GM19468 (cell line): ENCODE data around the gene BATF2.

ENCODE experiments used
- ATAC-seq: cut with Tn5 transposase; IDR thresholded peaks from one replicate; pipeline ENCODE4 v1.9.1; 2021; ENCODE audit warnings: mild to moderate bottlenecking, moderate library complexity, moderate number of reproducible peaks; ENCODE audit not compliant: unreplicated experiment; ENCODE audit errors: extremely low read depth

The BATF2 gene

DNA sequence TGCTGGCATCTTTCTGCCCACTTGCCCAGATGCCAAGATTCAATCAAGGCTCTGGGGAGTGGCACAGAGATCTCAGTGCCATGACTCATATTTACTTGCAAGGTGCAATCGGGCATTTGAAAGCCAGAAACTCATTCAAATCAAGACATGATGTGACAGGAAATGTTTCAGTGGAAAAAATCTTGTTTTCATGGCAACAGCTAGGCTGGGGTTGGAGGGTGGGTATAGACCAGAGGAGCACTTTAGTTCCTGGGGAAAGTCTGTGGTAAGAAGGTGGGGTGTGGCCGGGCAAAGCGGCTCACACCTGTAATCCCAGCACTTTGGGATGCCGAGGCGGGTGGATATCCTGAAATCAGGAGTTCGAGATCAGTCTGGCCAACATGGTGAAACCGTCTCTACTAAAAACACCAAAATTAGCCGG lies 26.0 kb downstream of the BATF2 start:
- no peak for ATAC-seq

DNA sequence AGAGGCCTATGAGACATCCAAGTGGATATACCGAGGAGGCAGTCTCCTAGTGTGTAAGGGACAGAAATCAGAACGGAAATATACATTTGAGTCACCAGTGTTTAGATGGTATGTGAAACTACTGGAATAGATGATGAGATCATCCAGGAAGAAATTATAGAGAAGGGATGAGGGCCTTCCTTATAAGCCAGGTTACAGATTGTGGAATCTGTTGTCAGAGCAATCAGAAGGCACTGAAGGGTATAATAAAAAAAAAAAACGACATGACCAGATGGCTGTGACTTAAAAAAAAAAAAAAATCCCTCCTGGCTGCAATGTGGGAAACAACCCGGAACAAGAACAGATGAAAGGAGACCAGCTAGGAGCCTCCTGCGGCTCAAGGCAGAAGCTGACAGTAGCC lies 27.6 kb downstream of the BATF2 start:
- no peak for ATAC-seq

DNA sequence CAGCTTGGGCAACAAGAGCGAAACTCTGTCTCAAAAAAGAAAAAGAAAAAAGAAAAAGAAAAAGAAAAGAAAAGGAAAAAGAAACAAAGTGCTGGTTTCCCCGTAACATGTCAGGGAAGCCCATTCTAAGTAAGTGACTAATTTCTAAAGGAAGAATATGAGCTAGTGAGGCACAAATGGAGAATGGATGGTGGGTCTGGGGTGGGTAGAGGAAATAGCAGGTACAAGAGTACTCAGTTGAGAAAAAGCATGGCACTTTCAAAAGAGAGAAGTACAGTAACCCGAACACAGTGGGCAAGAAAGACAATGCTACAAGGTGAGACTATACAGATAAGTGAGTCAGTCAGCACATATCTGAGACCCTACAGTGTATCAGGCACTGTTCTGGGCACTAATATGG lies 29.4 kb downstream of the BATF2 start:
- ATAC-seq = no peak

DNA sequence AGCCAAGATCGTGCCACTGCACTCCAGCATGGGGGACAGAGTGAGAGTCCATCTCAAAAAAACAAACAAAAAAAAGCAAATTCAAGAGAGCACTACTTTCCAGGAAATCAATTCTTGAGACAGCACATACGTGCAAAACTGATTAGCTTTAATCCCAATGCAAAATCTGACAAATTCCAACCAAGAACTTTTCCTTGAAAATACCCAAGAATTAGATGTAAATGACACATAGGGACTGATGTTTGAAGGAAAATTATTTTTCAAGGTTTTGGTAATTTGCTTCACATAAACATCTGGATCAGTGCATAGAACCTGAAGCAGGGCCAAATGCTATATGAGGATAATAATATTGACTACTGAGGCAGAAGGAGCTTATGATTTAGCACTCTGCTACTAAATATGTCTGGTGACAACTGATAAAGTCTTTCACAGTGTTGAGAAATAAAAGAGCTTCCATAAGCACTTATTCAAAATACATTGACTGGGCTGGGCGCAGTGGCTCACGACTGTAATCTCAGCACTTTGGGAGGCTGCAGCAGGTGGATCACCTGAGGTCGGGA lies 33.6 kb downstream of the BATF2 start:
- no peak for ATAC-seq

DNA sequence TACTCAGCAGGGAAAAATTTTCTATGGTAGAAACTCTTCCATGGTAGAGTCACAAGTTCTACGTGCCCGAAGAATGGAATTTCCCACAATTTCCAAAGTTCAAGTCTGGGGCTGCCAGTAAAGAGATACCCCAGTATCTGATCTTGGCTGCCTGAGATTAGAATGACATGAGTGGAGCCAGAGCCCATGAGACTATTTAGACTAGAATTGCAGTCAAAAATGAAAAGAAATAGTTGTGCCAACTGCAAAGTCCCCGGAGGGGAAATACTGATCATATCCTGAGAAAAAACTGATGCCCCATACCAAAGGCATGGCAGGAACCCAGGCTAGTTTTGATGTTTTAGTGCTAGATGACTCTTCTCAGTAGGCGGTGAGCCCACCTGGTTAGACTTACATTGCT lies 36.1 kb downstream of the BATF2 start:
- no peak for ATAC-seq

DNA sequence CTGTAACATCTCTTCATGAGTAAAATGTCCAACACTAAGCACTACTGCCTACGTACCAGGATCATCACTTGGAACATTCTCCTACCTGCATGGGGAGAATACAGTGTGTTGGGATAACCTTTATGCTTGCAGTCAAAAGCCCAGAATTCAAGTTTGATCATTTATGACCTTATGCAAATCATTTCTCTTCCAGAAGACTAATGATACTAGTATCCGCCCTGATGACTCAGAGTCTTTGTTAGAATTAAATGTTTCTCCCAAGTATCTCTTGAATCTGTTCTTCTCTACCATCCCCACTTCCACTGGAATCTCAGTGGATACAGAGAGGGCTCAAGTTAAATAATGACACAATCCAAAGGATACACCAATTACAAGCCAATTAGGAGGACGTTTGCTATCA lies 37.3 kb downstream of the BATF2 start:
- no peak for ATAC-seq

DNA sequence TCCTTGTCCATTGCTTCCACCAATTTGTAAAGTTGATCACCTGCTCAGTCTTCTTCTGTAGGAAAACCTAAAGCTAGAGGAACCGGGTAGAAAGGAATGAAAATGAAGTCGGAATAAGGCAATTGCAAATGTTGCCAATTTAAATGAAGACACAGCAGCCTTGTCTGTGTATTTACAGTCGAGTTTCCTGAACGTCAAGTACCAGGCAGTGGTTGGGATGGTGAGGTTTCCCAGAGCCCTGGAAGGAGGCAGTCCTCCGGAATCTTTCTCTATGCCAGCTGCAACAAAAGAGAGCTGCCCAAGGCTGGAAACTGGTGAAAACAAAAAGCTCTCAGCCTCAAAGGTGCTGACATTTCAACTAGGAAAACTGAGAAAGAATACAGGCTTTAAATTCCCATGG lies 42.6 kb downstream of the BATF2 start:
- ATAC-seq = no peak

DNA sequence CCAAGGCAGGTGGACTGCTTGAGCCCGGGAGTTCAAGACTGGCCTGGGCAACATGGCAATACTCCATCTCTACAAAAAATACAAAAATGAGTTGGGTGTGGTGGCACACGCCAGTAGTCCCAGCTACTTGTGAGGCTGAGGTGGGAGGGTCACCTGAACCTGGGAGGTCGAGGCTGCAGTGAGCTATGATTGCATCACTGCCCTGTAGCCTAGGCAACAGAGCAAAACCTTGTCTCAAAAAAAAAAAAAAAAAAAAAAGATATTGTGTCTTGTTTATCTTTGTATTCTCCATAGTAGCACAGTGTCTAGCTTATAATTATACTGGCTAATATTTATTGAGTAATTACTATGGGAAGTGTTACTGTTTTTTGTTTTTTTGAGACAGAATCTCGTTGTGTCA lies 45.2 kb downstream of the BATF2 start:
- ATAC-seq = no peak

DNA sequence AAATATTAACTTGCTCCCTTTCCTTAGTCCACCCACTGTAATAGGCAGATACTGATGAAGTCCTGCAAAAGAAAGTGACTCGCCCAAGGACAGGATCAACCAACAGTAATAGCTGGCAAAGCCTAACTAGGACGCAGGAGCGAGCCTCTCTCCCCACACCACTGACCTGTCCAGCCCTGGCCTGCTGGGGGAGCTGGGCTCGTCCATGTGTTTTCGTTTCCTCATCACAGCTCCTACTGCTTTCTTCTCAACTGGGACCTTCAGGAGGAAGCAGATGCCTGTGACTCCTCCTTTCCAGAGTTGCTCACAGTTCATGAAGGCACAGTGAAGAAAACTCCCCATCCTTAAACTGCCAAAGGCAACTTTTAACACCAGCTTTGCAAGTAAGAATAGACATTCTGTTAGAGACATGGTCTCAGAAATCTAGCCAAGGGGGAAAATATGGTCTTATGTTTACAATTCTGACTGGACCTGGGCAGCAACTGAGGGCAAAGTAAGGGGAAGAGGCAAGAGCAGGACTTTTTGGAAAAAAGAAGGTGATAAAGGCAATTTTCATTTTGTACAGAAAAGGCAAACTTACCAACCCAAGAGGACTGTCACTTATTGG lies 49.5 kb downstream of the BATF2 start:
- no peak for ATAC-seq
